Thoracic aorta (tissue), 2 donors: ENCODE results near the gene ATP2A3. TPM values are rescaled to one million over a fixed set of nuclear protein-coding genes. Genes with fewer than 3 reads are reported as not detected.

Experiments used
- ATAC-seq: fragments of 150-250 bp; one replicate; pipeline ENCODE4 v1.8.0; 2017; ENCODE audit warnings: low read depth; ENCODE audit not compliant: insufficient number of reproducible peaks, low FRiP score
- DNase-seq: peaks from one replicate; pipeline ENCODE4 v3.0.0-alpha.2; 2020; ENCODE audit warnings: low spot score
- H3K27ac ChIP-seq, 2 donors: fragments of 200-600 bp; sonication (generic); 1 replicate in 1 of 2; 2 replicates in 1 of 2; pipeline ENCODE4 v1.5.1; 2016; ENCODE audit warnings: mild to moderate bottlenecking in 2 of 2, moderate library complexity in 2 of 2
- H3K27me3 ChIP-seq: fragments of 200-600 bp; sonication (generic); replicated peaks from 2 replicates; pipeline ENCODE4 v1.6.0; 2016; ENCODE audit warnings: mild to moderate bottlenecking; ENCODE audit not compliant: insufficient read depth
- H3K36me3 ChIP-seq: fragments of 200-600 bp; sonication (generic); one replicate; pipeline ENCODE4 v1.5.1; 2016
- H3K4me1 ChIP-seq, 2 donors: fragments of 200-600 bp; sonication (generic); 1 replicate in 1 of 2; 2 replicates in 1 of 2; pipeline versions ENCODE4 v1.5.1 to v1.6.0; 2016; ENCODE audit warnings: low read depth in 2 of 2, mild to moderate bottlenecking in 1 of 2; ENCODE audit not compliant: control insufficient read depth in 1 of 2
- H3K4me3 ChIP-seq: fragments of 200-600 bp; sonication (generic); 2 replicates; pipeline ENCODE4 v1.5.1; 2016; ENCODE audit warnings: mild to moderate bottlenecking
- H3K9me3 ChIP-seq: fragments of 200-600 bp; sonication (generic); 2 replicates; pipeline ENCODE4 v1.5.1; 2016
- total RNA-seq, 2 donors: library from RNA; depleted of rRNA; stranded (reverse); fragments of >200 nt; gene quantifications; one replicate each; pipeline versions ENCODE4 v1.1.0 to v1.2.3, GENCODE V29; 2016
- TF ChIP-seq, protein P1 (sequence below): fragments of 200-600 bp; sonication (generic); IDR thresholded peaks from one replicate; pipeline ENCODE4 v1.5.1; 2019; ENCODE audit warnings: antibody characterized with exemption

ATP2A3 gene
- total RNA-seq, 2 donors from 2014 or later: 37.2 to 50.4 TPM

DNA sequence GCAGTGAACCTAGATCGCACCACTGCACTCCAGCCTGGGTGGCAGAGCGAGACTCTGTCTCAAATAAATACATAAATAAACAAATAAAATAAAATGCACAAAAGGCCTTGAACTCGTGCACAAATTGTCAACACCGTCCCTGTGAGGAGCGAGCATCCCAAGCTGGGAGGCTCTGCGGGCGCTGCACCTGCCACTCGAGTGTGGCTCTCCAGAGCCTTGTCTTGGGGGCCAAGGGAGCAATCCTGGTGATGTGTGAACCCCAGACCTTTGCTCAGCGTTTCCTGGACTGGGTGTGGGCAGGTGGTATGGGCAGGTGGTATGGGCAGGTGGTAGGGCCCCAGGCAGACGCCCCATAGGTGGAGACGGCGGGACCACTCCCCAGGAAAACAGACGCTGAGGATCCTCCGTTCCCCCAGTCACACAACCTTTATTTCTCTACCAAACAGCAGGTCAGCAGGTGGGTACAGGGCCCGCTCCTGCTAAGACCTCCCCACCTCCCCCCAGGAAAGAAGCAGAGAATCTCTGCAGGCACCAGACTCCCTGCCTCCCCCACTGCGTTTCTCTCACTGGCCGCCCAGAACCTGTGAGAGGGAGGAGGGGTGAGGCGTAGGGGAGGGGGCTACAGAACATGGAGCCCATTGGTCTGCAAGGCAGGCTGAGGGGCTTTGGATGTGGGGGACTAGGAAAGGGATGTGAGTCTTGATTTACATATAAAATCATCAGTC, 40.6 kb downstream of the ATP2A3 start:
- H3K4me3 ChIP-seq: no peak overlapping the region
- no peaks in the 10 kb centered on the region for H3K36me3 ChIP-seq
- DNase-seq (no peak), ATAC-seq (no peak)
- TF ChIP-seq, protein P1, sequence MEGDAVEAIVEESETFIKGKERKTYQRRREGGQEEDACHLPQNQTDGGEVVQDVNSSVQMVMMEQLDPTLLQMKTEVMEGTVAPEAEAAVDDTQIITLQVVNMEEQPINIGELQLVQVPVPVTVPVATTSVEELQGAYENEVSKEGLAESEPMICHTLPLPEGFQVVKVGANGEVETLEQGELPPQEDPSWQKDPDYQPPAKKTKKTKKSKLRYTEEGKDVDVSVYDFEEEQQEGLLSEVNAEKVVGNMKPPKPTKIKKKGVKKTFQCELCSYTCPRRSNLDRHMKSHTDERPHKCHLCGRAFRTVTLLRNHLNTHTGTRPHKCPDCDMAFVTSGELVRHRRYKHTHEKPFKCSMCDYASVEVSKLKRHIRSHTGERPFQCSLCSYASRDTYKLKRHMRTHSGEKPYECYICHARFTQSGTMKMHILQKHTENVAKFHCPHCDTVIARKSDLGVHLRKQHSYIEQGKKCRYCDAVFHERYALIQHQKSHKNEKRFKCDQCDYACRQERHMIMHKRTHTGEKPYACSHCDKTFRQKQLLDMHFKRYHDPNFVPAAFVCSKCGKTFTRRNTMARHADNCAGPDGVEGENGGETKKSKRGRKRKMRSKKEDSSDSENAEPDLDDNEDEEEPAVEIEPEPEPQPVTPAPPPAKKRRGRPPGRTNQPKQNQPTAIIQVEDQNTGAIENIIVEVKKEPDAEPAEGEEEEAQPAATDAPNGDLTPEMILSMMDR: no peak
- no peaks in the 10 kb centered on the region for H3K27me3 ChIP-seq
- peaks cover 7 to 47% of the 10 kb centered on the region in 2 donors for H3K4me1 ChIP-seq
- no peaks in the 10 kb centered on the region for H3K9me3 ChIP-seq
- H3K27ac ChIP-seq: no peak overlapping the region

DNA sequence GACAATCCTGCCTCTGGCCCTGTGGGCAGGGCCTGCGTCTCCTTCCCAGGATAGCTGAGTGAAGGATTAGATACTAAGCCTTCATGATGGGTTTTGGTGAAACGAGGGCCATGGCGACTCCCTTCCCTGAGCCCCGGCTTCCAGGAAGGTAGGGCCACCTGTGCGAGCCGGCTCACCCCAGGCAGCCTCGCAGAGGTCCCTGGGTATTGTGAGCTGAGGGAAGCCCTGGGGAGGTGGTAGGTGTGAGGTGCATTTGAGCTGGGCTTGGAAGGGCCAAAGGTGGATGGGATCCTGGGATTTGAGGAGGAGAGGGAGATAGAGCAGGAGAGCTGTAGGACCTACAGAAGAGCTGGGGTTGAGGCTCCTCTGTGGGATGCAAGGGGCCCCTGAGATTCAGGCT, 41.5 kb downstream of the ATP2A3 start:
- Histone ChIP-seq H3K36me3 (no peaks in the 10 kb centered on the region), H3K27me3 (no peaks in the 10 kb centered on the region), H3K4me1 (peaks cover 7 to 43% of the 10 kb centered on the region in 2 donors), H3K27ac (no peak overlapping the region), H3K9me3 (no peaks in the 10 kb centered on the region), H3K4me3 (no peak overlapping the region)
- TF ChIP-seq, protein P1: no peak
- no peak for ATAC-seq
- no peak for DNase-seq

DNA sequence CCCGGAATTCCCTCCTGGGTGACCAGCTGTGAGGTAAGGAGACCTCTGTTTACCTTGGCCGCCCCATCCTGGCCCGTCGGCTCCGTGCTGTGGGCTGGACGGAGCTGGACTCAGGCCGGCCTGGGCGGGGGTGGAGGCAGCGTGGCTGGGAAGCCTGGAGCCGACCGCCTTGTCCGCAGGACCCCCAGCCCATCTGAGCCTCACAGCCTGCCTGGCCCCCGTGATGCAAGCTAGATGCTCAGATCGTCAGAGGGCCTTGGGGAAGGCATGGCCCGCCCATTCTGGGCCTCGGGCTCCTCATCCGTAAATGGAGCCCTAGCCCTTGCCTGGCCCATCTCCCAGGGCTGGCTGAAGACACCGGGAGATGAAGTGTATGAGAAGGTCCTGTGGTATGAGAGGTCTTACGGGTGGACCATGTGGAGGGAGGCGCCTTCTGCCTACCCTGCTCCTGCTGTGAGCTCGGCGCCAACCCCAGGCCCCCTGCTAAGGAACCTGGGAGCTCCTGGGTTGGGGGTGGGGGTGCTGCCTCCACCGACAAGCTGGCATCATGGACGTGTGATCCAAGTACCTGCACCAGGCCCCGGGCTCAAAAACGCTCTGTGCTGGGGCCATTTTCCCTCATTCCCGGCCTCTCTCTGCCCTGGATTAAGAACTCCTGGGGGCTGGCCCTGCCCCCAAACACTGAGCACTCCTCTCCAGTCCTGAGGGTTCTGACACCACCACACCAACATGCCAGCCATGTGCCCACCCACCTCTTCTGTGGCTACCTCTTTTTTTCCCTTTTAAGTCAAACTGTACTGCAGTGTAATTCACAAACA, 42.5 kb downstream of the ATP2A3 start:
- Histone ChIP-seq H3K27ac (peak overlapping the region; percentile 38 to 45), H3K27me3 (no peaks in the 10 kb centered on the region), H3K36me3 (no peaks in the 10 kb centered on the region), H3K9me3 (no peaks in the 10 kb centered on the region), H3K4me1 (peaks cover 16 to 45% of the 10 kb centered on the region in 2 donors), H3K4me3 (peak overlapping the region; percentile 51)
- ATAC-seq: peak; percentile 36
- DNase-seq: no peak
- TF ChIP-seq, protein P1: no peak

DNA sequence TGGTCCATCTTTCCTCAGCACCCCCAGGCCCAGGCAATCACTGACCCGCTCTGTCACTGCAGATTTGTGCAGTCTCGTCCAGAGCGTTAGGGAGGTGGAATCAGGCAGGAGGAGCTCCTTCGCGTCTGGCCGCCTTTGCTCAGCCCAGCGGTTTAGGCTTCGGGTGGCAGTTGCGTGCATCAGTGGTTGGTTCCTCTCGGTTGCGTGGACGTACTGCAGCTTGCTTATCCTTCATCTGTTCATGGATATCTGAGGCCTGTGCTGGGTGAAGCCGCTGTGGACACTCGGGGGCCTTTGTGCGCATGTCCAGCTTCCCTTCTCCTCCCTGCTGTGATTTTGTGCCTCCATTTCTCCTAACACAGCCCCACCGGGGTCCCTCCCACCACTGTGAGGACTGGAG, 43.2 kb downstream of the ATP2A3 start:
- H3K27ac ChIP-seq: peak overlapping the region; percentile 38 to 45
- TF ChIP-seq, protein P1: no peak
- H3K9me3 ChIP-seq: no peaks in the 10 kb centered on the region
- H3K4me3 ChIP-seq: peak overlapping the region; percentile 51
- H3K27me3 ChIP-seq: no peaks in the 10 kb centered on the region
- H3K36me3 ChIP-seq: no peaks in the 10 kb centered on the region
- peaks cover 23 to 52% of the 10 kb centered on the region in 2 donors for H3K4me1 ChIP-seq
- ATAC-seq: no peak
- DNase-seq: no peak

DNA sequence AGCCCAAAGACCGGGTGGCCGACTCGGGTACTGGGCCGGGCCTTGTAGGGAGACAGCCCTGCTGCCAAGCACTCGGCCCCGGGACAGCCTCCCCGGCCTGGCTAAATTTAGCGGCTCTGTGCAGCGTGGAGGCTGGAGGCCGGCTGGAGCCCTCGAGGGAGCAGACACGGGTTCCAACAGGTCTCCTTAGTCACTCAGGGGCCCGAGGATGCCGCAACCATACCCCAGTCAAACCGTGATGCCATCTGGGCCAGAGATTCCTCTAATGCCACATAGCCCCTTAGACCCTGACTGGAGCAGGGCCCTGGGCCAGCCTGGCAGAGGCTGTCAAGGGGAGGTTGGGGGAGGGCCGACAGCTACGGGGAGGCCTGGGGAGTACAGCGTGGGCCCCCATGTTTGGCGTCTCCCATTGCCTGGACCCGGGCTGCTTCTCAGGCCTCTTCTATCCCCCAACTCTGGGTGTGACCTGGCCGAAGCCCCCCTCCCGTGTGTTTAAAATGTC, 45.1 kb downstream of the ATP2A3 start:
- Histone ChIP-seq H3K4me3 (no peak overlapping the region), H3K27me3 (no peaks in the 10 kb centered on the region), H3K36me3 (no peaks in the 10 kb centered on the region), H3K4me1 (peaks cover 23 to 53% of the 10 kb centered on the region in 2 donors), H3K9me3 (no peaks in the 10 kb centered on the region), H3K27ac (peak overlapping the region; percentile 83 to 84)
- DNase-seq (peak; percentile 32), ATAC-seq (no peak)
- TF ChIP-seq, protein P1: no peak
